H1 (cell line): ENCODE measurements around the gene MT1B. TPM values are rescaled to one million over a fixed set of nuclear protein-coding genes. Genes with fewer than 3 reads are reported as not detected.

Experiments used
- CTCF ChIA-PET: fragments of 300-600 bp; sonication (Branson Sonifier 250); formaldehyde crosslinking; loops from one replicate; lab custom pipeline; 2021; ENCODE audit not compliant: partially characterized antibody; lab: Charles Lee
- POLR2A ChIA-PET: fragments of 300-600 bp; sonication (Branson Sonifier 250); formaldehyde crosslinking; loops from one replicate; lab custom pipeline; 2021; ENCODE audit warnings: inconsistent platforms; ENCODE audit not compliant: partially characterized antibody; lab: Charles Lee
- DNase-seq, 2 experiments: peaks; one replicate each; pipeline versions ENCODE4 v3.0.0 to v3.0.0-alpha.2; 2010 to 2022; ENCODE audit warnings: low spot score in 2 of 2, low read depth in 1 of 2, mixed read lengths in 1 of 2
- FAIRE-seq: peaks from 2 replicates; lab custom pipeline; 2011; peaks lifted over from hg19 to GRCh38; lab: Jason Lieb, UNC
- H2AFZ ChIP-seq: 2 replicates; pipeline ENCODE4 v1.8.1; 2012; ENCODE audit warnings: low read length, inconsistent platforms
- H2AK5ac ChIP-seq: 2 replicates; pipeline ENCODE4 v1.6.1; 2013; ENCODE audit warnings: low read depth, low read length
- H2BK120ac ChIP-seq: replicated peaks from 2 replicates; pipeline ENCODE3; 2013; ENCODE audit warnings: low read depth, low read length, inconsistent platforms
- H2BK12ac ChIP-seq: 2 replicates; pipeline ENCODE4 v1.6.1; 2013; ENCODE audit warnings: low read depth, low read length
- H2BK15ac ChIP-seq: 2 replicates; pipeline ENCODE4 v1.6.1; 2013; ENCODE audit warnings: low read length
- H2BK20ac ChIP-seq: 2 replicates; pipeline ENCODE4 v1.6.1; 2013; ENCODE audit warnings: low read length
- H2BK5ac ChIP-seq: 2 replicates; pipeline ENCODE4 v1.6.1; 2013; ENCODE audit warnings: low read depth, low read length
- H3K14ac ChIP-seq: 2 replicates; pipeline ENCODE4 v1.6.1; 2013; ENCODE audit warnings: inconsistent platforms; ENCODE audit not compliant: insufficient read length
- H3K18ac ChIP-seq: 2 replicates; pipeline ENCODE4 v1.6.1; 2013; ENCODE audit warnings: low read length; ENCODE audit errors: extremely low read depth
- H3K23ac ChIP-seq: 2 replicates; pipeline ENCODE4 v1.6.1; 2013; ENCODE audit warnings: inconsistent platforms; ENCODE audit not compliant: insufficient read length
- H3K23me2 ChIP-seq: 2 replicates; pipeline ENCODE4 v1.6.1; 2013; ENCODE audit warnings: low read depth, low read length
- H3K27ac ChIP-seq: 2 replicates; pipeline ENCODE4 v1.6.1; 2011; ENCODE audit warnings: low read depth, low read length, inconsistent platforms
- H3K27me3 ChIP-seq, 4 experiments: replicated peaks in 1 of 4; 1 replicate in 1 of 4; 2 replicates in 3 of 4; pipeline versions ENCODE4 v1.6.1 to v1.8.1; 2011 to 2013; ENCODE audit warnings: low read length in 3 of 4, mild to moderate bottlenecking in 3 of 4, inconsistent platforms in 2 of 4, mixed read lengths in 2 of 4, moderate library complexity in 1 of 4; ENCODE audit not compliant: control insufficient read depth in 3 of 4, insufficient read depth in 3 of 4; ENCODE audit errors: extremely low read depth in 1 of 4
- H3K36me3 ChIP-seq, 4 experiments: 2 replicates each; pipeline versions ENCODE4 v1.6.1 to v1.8.1; 2011 to 2013; ENCODE audit warnings: mild to moderate bottlenecking in 4 of 4, low read length in 3 of 4, moderate library complexity in 2 of 4, control low read depth in 1 of 4, inconsistent platforms in 1 of 4; ENCODE audit not compliant: insufficient read depth in 4 of 4, control insufficient read depth in 2 of 4
- H3K4ac ChIP-seq: replicated peaks from 2 replicates; pipeline ENCODE3; 2013; ENCODE audit warnings: low read length, low read depth, mixed read lengths, inconsistent platforms; ENCODE audit not compliant: insufficient read length
- H3K4me1 ChIP-seq, 4 experiments: replicated peaks in 1 of 4; 1 replicate in 1 of 4; 2 replicates in 3 of 4; pipeline versions ENCODE4 v1.6.1 to v1.8.1; 2011 to 2013; ENCODE audit warnings: low read length in 3 of 4, inconsistent platforms in 2 of 4, mixed read lengths in 1 of 4; ENCODE audit not compliant: insufficient read depth in 4 of 4, control insufficient read depth in 3 of 4
- H3K4me2 ChIP-seq, 2 experiments: 2 replicates each; pipeline versions ENCODE4 v1.6.1 to v1.8.1; 2011 to 2013; ENCODE audit warnings: low read depth in 2 of 2, low read length in 2 of 2, control low read depth in 1 of 2, inconsistent platforms in 1 of 2, mild to moderate bottlenecking in 1 of 2; ENCODE audit not compliant: insufficient read depth in 1 of 2
- H3K4me3 ChIP-seq, 4 experiments: fragments of 200-600, 300-600 bp in 1 of 4; sonication (generic), shearing (Covaris generic), sonication (Bioruptor Twin) in 1 of 4; 2 replicates each; pipeline versions ENCODE4 v1.5.1 to v1.8.1; 2011 to 2016; ENCODE audit warnings: low read length in 4 of 4, low read depth in 3 of 4, control low read depth in 2 of 4, inconsistent platforms in 2 of 4, mild to moderate bottlenecking in 2 of 4, mixed read lengths in 1 of 4, moderate library complexity in 1 of 4; ENCODE audit not compliant: insufficient read depth in 2 of 4; ENCODE audit errors: extremely low read depth in 1 of 4
- H3K56ac ChIP-seq: replicated peaks from 2 replicates; pipeline ENCODE3; 2013; ENCODE audit warnings: low read depth, mild to moderate bottlenecking, mixed read lengths, low read length, inconsistent platforms; ENCODE audit not compliant: insufficient read length
- H3K79me1 ChIP-seq: 2 replicates; pipeline ENCODE4 v1.6.1; 2013; ENCODE audit warnings: low read depth, low read length, control low read depth
- H3K79me2 ChIP-seq, 2 experiments: 2 replicates each; pipeline versions ENCODE4 v1.6.1 to v1.8.1; 2012 to 2013; ENCODE audit warnings: low read length in 2 of 2, mild to moderate bottlenecking in 2 of 2, inconsistent platforms in 1 of 2; ENCODE audit not compliant: insufficient read depth in 2 of 2, control insufficient read depth in 1 of 2
- H3K9ac ChIP-seq, 4 experiments: replicated peaks in 1 of 4; 1 replicate in 1 of 4; 2 replicates in 3 of 4; pipeline versions ENCODE4 v1.6.1 to v1.8.1; 2011 to 2013; ENCODE audit warnings: low read depth in 3 of 4, low read length in 3 of 4, control low read depth in 2 of 4, mild to moderate bottlenecking in 2 of 4, moderate library complexity in 2 of 4, inconsistent platforms in 1 of 4; ENCODE audit errors: extremely low read depth in 1 of 4
- H3K9me3 ChIP-seq, 2 experiments: 2 replicates each; pipeline versions ENCODE4 v1.6.1 to v1.8.1; 2012 to 2013; ENCODE audit warnings: mild to moderate bottlenecking in 2 of 2, moderate library complexity in 2 of 2, control low read depth in 1 of 2, inconsistent platforms in 1 of 2, low read depth in 1 of 2, low read length in 1 of 2, mixed read lengths in 1 of 2; ENCODE audit not compliant: insufficient read depth in 2 of 2
- H4K20me1 ChIP-seq, 2 experiments: replicated peaks in 1 of 2; 2 replicates each; pipeline versions ENCODE3 to v1.8.1; 2011 to 2013; ENCODE audit warnings: inconsistent platforms in 2 of 2, low read length in 2 of 2, mild to moderate bottlenecking in 1 of 2; ENCODE audit not compliant: insufficient read depth in 2 of 2, control insufficient read depth in 1 of 2
- H4K5ac ChIP-seq: 2 replicates; pipeline ENCODE4 v1.6.1; 2013; ENCODE audit warnings: low read length, low read depth, mixed read lengths, inconsistent platforms; ENCODE audit not compliant: insufficient read length
- H4K8ac ChIP-seq: 2 replicates; pipeline ENCODE4 v1.8.0; 2013; ENCODE audit warnings: mild to moderate bottlenecking, moderate library complexity, low read length, inconsistent platforms; ENCODE audit not compliant: insufficient read depth; ENCODE audit errors: extremely low read depth
- H4K91ac ChIP-seq: replicated peaks from 2 replicates; pipeline ENCODE3; 2013; ENCODE audit warnings: low read length, mixed read lengths, inconsistent platforms; ENCODE audit not compliant: insufficient read length
- ASH2L ChIP-seq: fragments of 200-600, 300-600 bp; sonication (generic); IDR thresholded peaks from one replicate; pipeline ENCODE4 v1.7.1; 2017; ENCODE audit warnings: low read length
- CBX5 ChIP-seq: fragments of 300-800, 300-1000 bp; sonication (generic); IDR thresholded peaks from 2 replicates; pipeline ENCODE4 v1.7.1; 2016; ENCODE audit warnings: antibody characterized with exemption, low read length, low read depth
- CHD1 ChIP-seq: IDR thresholded peaks from 2 replicates; pipeline ENCODE4 v1.6.1; 2012; ENCODE audit warnings: low read depth, low read length, improper control_type of control experiment
- EP300 ChIP-seq, 2 experiments: IDR thresholded peaks; 1 replicate in 1 of 2; 2 replicates in 1 of 2; pipeline ENCODE4 v1.6.1; 2011 to 2012; ENCODE audit warnings: low read depth in 2 of 2, low read length in 2 of 2, mild to moderate bottlenecking in 2 of 2, borderline replicate concordance in 1 of 2, inconsistent platforms in 1 of 2, moderate library complexity in 1 of 2
- GTF2F1 ChIP-seq: IDR thresholded peaks from 2 replicates; pipeline ENCODE4 v1.6.1; 2012; ENCODE audit warnings: low read depth, low read length, improper control_type of control experiment, borderline replicate concordance
- HDAC6 ChIP-seq: IDR thresholded peaks from one replicate; pipeline ENCODE4 v1.7.1; 2012; ENCODE audit warnings: low read depth, mild to moderate bottlenecking, inconsistent platforms, low read length, moderate library complexity
- KDM5A ChIP-seq: fragments of 200-600 bp; IDR thresholded peaks from 2 replicates; pipeline ENCODE4 v1.7.1; 2012; ENCODE audit warnings: mild to moderate bottlenecking, low read length, inconsistent platforms, mixed read lengths
- NANOG ChIP-seq: IDR thresholded peaks from 2 replicates; pipeline ENCODE4 v1.6.1; 2011; ENCODE audit warnings: low read length, low read depth, mild to moderate bottlenecking, inconsistent platforms; ENCODE audit not compliant: insufficient read depth, poor library complexity, severe bottlenecking
- NRF1 ChIP-seq: IDR thresholded peaks from 2 replicates; pipeline ENCODE4 v1.6.1; 2011; ENCODE audit warnings: mild to moderate bottlenecking, low read depth, low read length, improper control_type of control experiment
- POLR2A ChIP-seq, 2 experiments: IDR thresholded peaks; 1 replicate in 1 of 2; 2 replicates in 1 of 2; pipeline ENCODE4 v1.6.1; 2011; ENCODE audit warnings: low read depth in 2 of 2, low read length in 2 of 2, mild to moderate bottlenecking in 2 of 2; ENCODE audit errors: control extremely low read depth in 1 of 2
- RAD21 ChIP-seq, 2 experiments: IDR thresholded peaks in 1 of 2; conservative IDR thresholded peaks in 1 of 2; 2 replicates each; pipeline ENCODE4 v1.6.1; 2011; ENCODE audit warnings: low read depth in 2 of 2, low read length in 2 of 2, improper control_type of control experiment in 1 of 2, inconsistent platforms in 1 of 2, mild to moderate bottlenecking in 1 of 2, moderate library complexity in 1 of 2
- SIRT6 ChIP-seq: IDR thresholded peaks from one replicate; pipeline ENCODE4 v1.7.1; 2012; ENCODE audit warnings: low read length, inconsistent platforms
- SIX5 ChIP-seq: IDR thresholded peaks from 2 replicates; pipeline ENCODE4 v1.6.1; 2011; ENCODE audit warnings: mild to moderate bottlenecking, low read depth, low read length
- TAF1 ChIP-seq: IDR thresholded peaks from 2 replicates; pipeline ENCODE4 v1.6.1; 2011; ENCODE audit warnings: mild to moderate bottlenecking, low read depth, low read length
- TCF12 ChIP-seq: IDR thresholded peaks from 2 replicates; pipeline ENCODE4 v1.6.1; 2011; ENCODE audit warnings: low read depth, mild to moderate bottlenecking, low read length
- WGBS, 2 experiments: shearing (Covaris generic) in 1 of 2; methylation state at CpG; one replicate each; pipeline versions ENCODE4 v1.1.6 to v1.1.7; 2013 to 2015; ENCODE audit warnings: low lambda C conversion rate in 2 of 2, mixed read lengths in 2 of 2, inconsistent platforms in 1 of 2, low coverage in 1 of 2, missing lambda C conversion rate in 1 of 2; ENCODE audit not compliant: insufficient replicate concordance in 2 of 2, insufficient coverage in 1 of 2, insufficient read length in 1 of 2; ENCODE audit errors: extremely low coverage in 1 of 2, missing lambda C conversion rate in 1 of 2; 5-methylcytosine and 5-hydroxymethylcytosine counted together
- polyA plus RNA-seq, 7 experiments: library from polyadenylated mRNA; depleted of rRNA in 3 of 7; stranded (reverse) in 5 of 7; unstranded in 2 of 7; fragments of >200 nt in 5 of 7; fragments of 200-250 nt in 2 of 7; gene quantifications; 1 replicate in 5 of 7; 2 replicates in 1 of 7; 4 replicates in 1 of 7; pipeline versions ENCODE4 v1.2.1 to v1.2.3, GENCODE V29; 2011 to 2013; ENCODE audit warnings: missing spikeins in 2 of 7, mixed read lengths in 2 of 7
- total RNA-seq: library from RNA; stranded (reverse); fragmentation: NEBNext Ultra II Directional; extraction: Animal tissue kit (Norgen Biotek cat#: 25700); gene quantifications from 2 replicates; pipeline ENCODE4 v1.2.1, GENCODE V29; 2021

MT1B gene
- total and polyA plus RNA-seq, 2 of the 8 experiments (the other 6 are each of a cell fraction or from before 2014, with no cell fraction given) = not detected

DNA sequence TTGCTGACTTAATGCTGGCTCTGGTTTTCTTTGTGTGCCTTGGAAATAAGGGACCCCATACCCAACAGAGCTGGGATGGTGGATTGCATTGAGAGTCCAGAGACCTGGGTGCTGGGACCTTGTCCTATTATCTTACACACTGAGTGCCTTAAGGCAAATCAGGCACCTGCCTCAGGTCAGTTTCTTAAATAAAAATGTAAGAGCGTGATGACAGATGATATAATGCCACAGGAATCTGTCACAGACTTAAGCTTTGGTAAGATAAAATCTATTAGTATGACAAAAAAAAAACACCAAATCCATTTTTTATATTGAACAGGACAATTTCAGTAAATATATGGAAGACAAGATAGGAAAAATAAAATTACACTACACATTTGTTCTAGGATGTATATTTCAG is 11.6 kb upstream of the MT1B start:
- Histone ChIP-seq H2BK120ac (no peak overlapping the region), H3K4me1 (peaks cover 3 to 22% (median 7%) of the 10 kb centered on the region in 4 experiments), H2BK12ac (no peak overlapping the region), H2AK5ac (no peak overlapping the region), H3K23me2 (peaks cover 9% of the 10 kb centered on the region), H3K36me3 (no peaks in the 10 kb centered on the region; a peak in 1 of 8 replicates), H3K4me2 (no peak overlapping the region), H3K79me1 (no peaks in the 10 kb centered on the region), H3K9ac (no peak overlapping the region), H3K9me3 (no peaks in the 10 kb centered on the region), H3K23ac (no peak overlapping the region), H2BK5ac (no peak overlapping the region), H4K5ac (no peak overlapping the region), H4K8ac (no peak overlapping the region), H3K4ac (no peak overlapping the region), H3K4me3 (no peak overlapping the region), H3K27me3 (peaks cover 90 to 100% (median 99%) of the 10 kb centered on the region in 4 experiments), H4K91ac (no peak overlapping the region), H4K20me1 (peaks cover 6 to 31% of the 10 kb centered on the region in 2 experiments), H2AFZ (no peak overlapping the region), H2BK15ac (no peak overlapping the region), H3K56ac (no peak overlapping the region), H3K27ac (no peak overlapping the region), H3K79me2 (no peaks in the 10 kb centered on the region), H3K14ac (no peak overlapping the region), H2BK20ac (no peak overlapping the region), H3K18ac (no peak overlapping the region)
- FAIRE-seq (no peak), DNase-seq (no peak)
- WGBS, 2 experiments = 93% methylated on average over 1 of the region's 1 CpG; no CpG with 5 or more reads in 1 of the 2 experiments
- CTCF ChIA-PET = interaction anchor here (0.7 to 3.6 kb wide), 9 partner anchors 9 to 61 kb away, joined by 3 to 14 read pairs (median 4); partner anchors contain the start of genes MT1E and MT1G
- POLR2A ChIA-PET = interaction anchor here (1.0 to 6.3 kb wide), 9 partner anchors 11 to 31 kb away, joined by 3 to 30 read pairs (median 4); partner anchors contain the start of genes MT1E and MT1F
- TF ChIP-seq ASH2L (no peak), SIX5 (no peak), KDM5A (no peak), POLR2A (IDR thresholded peaks at IDR 0.05; ENCODE audit: control extremely low read depth in 1 of 2, low read depth in 2 of 2, low read length in 2 of 2) (no peak), SIRT6 (no peak), RAD21 (IDR thresholded peaks at IDR 0.05 in 1 of 2, conservative IDR thresholded peaks at IDR 0.05 in 1 of 2; ENCODE audit: low read depth in 2 of 2, low read length in 2 of 2) (no peak), TAF1 (no peak), GTF2F1 (no peak), CHD1 (no peak), HDAC6 (no peak), CBX5 (no peak), NRF1 (no peak), NANOG (no peak), TCF12 (no peak), EP300 (IDR thresholded peaks at IDR 0.05; ENCODE audit: borderline replicate concordance in 1 of 2, low read depth in 2 of 2, low read length in 2 of 2) (no peak)
